Eye (tissue), 1 donor: ENCODE results near the gene PARN.

ENCODE experiments used
- DNase-seq: peaks from one replicate; pipeline ENCODE4 v3.0.0-alpha.2; 2015

The PARN gene

GRCh38 chr16:14392960-14393359, 237.1 kb downstream of the PARN start:
- no peak for DNase-seq

GRCh38 chr16:14389359-14389758, 240.7 kb downstream of the PARN start:
- DNase-seq: no peak

GRCh38 chr16:14388243-14388642, 241.8 kb downstream of the PARN start:
- no peak for DNase-seq

- no peak for DNase-seq
Observed at GRCh38 chr16:14386115-14386514, 243.9 kb downstream of the PARN start.
